Activated CD4-positive, CD25-positive, alpha-beta regulatory T cell (primary cell): Measurements from ENCODE around the gene EEFSEC.

Source experiments
- DNase-seq, 4 experiments: peaks; one replicate each; lab custom pipeline; 2025; lab: John Stamatoyannopoulos, UW

Gene EEFSEC

DNA sequence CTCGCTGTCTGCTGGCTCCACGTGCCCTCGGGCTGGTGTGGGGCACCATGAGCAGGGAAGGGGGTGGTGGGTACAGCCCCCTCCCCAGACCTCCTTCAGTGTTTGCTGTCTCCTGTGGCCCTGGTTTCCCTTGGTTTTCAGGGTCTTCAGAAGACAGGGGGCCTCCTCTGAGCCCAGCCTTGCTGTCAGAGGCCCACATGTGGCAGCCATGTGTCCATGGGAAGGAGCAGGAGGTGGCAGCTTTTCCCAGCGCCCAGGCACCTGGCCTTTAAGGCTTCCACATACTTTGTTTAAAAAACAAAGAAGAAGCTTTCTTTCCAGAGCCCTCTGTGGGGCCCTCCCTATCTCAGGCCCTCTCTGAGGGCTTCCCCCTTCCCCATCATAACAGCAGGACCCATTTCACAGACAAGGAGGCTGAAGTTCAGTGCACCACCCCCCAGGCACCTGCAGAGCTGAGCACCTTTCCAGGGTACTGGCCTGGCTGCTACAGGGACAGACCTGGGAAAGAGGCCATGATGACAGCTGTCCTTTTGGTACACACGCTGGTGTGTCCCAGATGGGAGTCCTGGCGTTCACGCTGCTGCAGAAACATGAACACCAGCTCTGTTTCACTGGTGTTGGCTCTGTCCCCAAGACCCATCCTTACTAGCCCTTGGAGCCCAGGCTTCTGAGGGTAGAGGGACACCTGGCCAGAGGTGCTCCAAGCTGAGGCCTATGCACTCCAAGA, 239.7 kb downstream of the EEFSEC start:
- DNase-seq: no peak

DNA sequence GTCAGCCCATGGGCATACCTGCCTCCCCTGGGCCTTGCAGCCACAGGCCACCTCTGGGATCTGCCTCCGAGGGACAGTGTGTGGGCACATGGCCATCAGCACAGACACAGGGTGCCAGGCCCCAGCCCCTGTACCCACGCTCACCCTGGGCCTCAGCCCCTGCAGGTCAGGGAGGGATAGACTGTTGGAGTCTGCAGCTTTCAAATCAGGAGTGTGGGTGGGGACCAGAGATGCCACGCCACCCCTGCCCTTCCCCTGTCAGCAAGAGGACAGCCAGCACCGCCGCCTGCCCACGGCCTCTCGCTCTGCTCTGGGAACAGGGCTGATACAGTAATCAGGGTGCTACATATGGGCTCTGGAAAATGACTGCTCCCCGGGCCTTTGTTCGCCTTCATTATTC, 240.8 kb downstream of the EEFSEC start:
- no peak for DNase-seq

DNA sequence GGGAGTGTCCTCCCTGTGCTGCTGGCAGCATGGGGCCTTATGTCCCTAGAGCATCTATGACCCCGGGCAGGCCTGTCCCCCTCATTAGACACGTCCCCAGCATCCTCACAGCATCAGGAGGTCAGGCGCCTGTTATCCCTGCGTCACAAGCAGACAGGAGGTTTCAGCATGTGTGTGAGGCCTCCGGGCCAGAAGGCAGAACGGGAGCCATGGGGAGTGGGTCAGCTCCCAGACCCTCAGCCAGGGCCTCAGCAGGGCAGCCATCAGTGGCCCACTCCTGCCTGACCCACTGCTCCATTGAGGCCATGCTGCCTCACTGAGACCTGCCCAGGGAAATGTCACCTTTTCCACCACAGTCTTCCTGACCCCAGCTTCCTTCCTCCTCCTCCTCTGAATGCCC, 241.8 kb downstream of the EEFSEC start:
- no peak for DNase-seq

DNA sequence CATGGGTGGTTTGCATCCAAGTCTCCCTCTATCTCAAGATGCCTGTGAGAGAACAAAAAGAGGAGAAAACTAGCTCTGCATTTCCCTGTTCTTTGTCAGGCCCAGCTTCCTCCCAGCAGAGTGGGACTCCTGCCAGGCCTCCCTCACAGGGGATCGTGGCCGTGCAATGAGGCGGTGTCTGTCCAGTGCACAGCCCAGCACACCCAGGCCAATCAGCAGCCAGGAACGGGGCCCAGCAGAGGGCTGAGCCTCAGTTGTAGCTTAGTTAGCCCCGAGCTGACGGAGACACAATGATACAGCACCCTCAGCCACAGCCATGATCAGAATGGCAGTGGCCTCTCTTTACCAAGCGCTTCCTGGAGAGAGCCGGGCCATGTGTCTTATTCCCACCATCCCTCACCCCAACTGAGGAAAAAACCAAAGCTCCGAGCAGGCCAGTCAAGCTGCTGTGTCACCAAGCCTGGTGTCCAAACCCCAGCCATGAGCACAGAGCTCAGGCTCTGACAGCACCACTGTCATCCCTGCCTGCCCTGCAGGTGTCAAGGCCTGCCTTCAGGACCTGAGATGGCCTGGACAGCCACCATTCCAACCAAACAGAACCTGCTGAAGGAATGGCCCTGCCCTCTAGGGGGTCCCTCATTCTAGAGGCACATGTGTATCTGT, 242.3 kb downstream of the EEFSEC start:
- no peak for DNase-seq

DNA sequence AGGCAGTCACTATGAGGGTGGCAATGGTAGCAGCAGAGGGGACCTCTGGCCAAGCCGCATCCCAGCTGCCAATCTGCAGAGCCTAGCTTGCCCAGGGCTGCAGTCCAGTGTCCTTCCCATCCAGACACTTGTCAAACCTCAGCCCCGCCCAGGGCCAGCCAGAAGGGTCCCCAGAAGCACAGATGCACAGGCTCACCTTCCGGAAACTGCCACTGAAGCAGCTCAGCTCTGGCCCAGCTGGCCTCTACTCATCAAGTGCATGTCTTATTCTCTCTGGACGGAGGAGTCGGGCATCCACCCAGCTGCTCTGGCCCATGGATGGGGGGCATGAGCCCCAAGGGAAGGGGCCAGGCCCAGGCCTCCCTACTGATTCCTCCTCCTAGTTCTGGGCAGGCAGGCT, 244.2 kb downstream of the EEFSEC start:
- no peak for DNase-seq

DNA sequence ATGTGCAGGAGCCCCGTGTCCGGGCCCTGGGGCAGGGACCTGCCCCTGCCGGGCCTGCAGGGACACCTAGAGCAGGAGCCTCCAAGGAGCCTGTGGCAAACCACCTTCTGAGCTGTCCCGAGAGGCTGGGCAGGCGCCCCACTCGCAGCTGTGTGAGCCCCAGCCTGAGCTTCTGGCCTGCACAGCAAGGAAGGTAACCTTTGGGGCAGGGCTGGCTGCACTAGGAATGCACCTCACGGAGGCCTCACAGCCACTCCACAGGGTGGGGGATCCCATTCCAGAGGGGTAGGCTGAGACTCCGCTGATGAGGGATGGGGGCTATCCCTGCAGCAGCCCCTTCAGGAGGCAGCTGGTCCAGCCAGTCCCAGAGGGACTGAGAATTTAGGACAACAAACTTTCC, 245.3 kb downstream of the EEFSEC start:
- no peak for DNase-seq

DNA sequence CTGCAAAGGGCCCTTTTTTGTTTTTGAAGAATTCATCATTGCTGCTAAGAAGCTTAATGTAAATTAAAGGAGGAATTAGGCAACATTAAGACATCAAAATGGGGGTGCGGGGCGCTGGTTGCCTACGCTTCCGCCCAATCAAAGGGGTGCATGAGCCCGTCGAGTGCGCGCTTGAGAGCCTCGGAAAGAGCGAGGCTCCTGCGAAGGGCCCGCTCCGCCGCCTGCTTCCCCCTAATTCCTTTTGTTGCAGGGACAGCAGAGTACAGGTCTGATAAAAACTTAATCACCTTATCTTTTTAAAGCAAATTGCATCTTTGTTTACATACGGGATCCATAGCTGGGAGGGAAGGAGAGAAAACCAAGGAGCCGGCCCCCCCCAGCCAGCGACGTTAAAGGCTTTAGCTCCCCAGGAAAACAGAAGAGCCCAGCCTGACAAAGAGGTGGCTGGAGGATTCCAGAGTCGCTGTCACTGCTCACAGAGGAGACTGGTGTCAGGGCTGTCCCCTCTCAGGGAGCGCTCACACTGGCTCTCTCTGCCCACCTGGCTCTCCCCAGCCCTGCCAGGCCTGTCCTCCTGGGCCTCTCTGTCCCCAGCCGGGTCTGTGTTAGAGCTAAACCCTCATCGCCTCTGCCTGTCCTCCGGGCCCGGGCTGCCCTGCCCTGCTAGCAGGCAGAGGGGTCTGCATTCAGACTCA, 246.1 kb downstream of the EEFSEC start:
- DNase-seq: no peak

DNA sequence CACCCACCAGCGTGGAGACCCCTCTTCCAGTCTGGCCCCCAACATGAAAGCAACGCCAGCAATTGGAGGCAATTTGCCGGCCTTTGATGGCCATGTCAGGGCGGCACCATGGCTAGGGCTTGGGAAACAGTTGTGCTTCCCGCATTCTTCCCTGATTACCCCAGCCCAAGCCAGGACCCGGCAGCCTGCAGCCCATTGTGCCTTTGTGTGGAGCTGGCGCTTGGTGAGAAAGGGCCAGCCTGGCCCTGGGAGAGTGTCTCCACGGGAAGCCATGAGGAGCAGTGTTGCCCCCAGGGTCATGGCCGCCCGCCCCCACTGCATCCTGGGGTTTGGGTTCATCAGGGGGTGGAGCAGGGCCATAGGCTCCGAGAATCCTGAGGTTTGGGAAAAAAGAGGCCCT, 247.4 kb downstream of the EEFSEC start:
- DNase-seq: no peak

DNA sequence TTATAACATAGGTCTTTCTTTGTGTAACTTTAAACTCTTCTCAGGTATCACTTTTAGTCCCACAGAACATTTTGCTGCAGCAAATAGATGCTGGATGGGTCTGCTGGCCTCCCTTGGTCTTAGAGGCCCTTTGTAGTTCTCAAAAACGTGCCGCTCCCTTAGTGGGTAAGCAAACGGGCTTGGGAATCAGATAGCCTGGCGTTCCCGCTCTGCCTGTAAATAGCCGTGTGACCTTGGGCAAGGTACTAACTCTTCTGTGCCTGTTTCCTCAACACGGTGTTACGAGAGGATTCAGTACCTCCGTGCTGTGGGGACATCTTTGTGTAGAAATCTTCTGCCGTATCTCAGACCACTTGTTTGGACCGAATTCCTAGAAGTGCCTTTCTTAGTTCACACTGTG, 249.0 kb downstream of the EEFSEC start:
- no peak for DNase-seq

DNA sequence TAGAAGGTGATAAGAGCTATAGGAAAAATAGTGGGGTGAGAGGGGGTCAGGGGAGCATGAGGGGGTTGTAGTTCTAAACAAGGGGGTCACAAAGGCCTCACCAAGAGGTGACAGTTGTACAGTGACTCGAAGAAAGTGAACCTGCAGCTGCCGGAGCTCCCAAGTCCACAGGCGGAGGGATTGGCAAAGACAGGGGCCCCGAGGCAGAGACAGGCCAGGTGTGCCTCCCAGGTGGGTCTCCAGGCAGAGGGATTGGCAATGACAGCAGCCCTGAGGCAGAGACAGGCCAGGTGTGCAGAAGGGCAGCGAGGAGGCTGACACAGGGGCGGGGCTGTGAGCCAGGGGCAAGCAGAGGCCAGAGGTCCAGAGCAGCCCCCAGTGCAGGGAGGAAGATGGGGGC, 249.7 kb downstream of the EEFSEC start:
- DNase-seq: no peak

DNA sequence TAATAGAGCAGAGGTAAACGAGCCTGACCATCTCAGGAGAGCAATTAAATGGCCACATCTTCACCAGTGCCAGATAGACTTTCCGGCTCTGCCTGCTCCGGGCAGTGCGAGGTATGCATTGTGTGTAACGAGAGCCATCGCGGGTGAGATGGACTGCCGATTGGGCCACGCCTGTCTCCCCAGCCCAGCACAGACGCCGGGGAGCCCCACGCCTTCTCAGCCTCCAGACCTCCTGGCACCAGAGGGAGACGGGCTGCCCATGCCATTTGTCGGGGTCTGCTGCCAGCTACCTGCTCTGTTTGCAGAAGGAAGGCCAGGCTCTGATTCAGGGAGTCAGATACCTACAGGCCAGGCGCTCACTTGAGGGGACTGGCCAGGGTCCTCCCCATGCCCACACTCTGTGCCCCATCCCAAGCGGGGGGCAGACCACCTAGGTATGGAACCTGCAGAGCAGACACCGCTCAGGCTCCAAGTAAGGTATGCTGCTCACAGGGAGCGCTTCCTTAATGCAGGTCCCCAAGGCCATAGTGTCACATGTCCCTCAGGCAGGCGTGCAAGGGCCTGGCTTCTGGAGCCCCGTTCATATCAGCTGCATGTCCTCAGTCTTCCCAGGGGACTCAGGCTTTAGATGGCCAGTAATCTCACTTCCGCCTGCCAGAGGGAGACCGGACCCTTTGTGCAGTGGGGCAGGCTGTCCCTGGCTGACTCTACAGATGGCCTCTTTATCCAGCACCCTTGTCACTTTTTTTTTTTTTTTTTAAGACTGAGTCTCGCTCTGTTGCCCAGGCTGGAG, 251.2 kb downstream of the EEFSEC start:
- no peak for DNase-seq

DNA sequence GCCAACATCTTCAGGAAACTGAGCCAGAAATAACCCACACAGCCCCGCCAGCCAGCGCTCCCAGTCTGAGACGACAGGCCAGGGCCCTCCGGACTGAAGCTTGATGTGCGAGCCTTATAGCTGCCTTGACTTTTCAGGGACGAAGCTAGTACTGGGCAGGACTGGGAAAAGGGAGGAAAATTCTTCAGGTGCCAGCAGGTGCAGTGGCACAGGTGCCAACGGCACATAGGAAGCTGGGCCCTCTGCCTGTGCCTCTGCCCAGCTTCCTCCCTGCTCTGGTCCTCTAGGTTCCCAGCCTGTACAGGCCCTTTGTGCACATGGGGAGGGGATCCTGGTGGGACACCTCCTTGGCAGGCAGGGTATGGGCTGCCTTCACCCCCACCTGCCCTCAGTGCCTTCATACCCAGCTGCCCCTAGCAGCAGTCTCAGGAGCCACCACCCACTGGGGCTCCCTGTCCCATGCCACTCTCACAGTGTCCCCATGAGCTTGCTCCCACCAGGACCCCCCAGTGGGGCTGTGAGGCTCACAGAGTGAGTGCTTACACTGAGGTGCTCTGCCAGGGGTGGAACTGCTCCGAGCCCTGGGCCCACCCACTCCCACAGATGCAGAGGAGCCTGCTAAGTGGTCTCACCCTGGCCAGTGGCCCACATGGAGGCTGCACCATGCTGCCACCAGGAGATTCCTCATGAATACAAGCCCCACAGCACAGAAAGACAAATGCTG, 252.4 kb downstream of the EEFSEC start:
- no peak for DNase-seq

DNA sequence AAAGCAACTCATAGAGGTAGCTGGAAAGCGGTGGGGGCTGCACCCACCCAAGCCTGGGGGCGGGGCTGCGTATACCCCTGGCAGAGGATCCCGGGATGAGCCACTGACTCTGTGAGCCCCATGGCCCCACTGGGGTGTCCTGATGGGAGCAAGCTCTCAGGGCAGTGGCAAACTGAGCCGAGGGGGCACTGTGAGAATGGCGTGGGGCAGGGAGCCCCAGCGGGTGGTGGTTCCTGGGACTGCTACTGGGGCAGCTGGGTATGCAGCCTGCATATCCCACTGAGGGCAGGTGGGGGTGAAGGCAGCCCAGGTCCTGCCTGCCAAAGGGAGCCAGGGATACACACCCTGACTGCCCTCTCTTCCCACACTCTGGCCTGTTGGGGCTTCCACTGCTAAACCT, 254.0 kb downstream of the EEFSEC start:
- no peak for DNase-seq

DNA sequence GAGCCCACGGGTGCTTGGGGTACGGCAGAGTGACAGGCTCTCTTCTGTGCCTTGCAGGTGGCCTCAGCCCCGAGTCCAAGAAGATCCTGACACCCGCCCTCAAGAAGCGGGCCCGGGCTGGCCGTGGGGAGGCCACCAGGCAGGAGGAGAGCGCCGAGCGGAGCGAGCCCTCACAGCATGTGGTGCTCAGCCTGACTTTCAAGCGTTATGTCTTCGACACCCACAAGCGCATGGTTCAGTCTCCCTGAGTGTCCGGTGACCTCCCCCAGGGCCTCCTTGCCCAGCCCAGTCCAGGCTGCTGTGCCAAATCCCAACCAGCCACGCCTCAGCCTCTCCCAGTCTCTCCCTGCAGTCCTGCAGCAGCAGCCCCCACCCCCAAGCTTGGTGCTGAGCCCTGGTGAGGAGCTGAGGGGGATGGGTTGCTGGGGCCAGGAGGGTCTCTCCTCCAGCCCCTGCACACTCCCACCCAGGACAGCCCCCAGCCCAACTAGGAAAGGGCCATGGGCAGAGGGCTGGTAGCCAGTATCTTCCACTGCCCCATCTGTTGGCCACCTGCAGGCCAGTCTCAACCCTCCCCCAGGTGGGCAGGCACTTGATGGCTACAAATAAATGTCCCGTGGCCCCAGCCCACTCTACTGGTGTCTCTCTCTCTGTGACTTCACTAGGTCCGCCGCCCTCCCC, 254.9 kb downstream of the EEFSEC start:
- DNase-seq: no peak

DNA sequence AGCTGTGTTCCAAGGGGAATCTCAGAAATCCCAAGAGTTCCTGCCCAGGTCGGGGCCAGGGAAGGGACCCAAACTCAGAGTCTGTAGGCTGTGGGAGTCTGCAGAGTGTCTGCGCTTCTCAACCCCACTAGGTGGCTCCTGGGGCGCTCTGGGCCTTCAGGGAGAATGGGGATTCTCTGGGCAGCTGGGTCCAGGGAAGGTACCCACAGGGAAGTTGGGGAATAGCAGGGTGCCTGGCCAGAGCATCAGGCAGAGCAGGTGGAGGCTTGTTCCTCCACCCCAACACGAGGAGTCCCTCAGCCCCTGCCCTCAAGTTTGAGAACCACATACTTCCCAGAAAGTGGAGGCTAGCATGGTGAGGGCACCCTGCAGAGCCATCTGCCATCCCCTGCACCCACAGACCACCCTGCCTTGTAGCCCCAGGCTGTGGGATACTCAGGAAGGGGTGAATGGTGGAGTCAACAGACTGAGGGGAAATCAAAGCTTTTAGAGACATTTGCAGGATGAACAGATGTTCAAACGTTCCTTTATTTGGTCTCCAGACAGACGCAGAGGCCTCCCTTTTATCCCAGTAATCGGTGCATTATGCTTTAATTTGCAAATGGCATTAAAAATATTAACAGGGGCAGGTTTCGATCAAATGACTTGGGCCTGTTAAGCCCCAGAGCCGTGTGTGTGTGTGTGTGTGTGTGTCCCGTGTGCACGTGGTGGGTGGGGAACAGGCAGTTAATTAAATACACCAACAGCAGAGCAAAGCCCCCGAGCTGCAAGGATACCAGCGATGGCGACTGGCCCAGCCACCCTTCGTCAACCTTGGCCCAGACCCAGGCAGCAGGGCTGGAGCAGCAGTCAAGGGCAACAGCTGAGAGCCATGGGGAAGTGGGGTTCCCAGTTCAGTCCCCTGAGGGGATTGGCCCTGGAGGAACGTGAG, 255.7 kb downstream of the EEFSEC start:
- no peak for DNase-seq

DNA sequence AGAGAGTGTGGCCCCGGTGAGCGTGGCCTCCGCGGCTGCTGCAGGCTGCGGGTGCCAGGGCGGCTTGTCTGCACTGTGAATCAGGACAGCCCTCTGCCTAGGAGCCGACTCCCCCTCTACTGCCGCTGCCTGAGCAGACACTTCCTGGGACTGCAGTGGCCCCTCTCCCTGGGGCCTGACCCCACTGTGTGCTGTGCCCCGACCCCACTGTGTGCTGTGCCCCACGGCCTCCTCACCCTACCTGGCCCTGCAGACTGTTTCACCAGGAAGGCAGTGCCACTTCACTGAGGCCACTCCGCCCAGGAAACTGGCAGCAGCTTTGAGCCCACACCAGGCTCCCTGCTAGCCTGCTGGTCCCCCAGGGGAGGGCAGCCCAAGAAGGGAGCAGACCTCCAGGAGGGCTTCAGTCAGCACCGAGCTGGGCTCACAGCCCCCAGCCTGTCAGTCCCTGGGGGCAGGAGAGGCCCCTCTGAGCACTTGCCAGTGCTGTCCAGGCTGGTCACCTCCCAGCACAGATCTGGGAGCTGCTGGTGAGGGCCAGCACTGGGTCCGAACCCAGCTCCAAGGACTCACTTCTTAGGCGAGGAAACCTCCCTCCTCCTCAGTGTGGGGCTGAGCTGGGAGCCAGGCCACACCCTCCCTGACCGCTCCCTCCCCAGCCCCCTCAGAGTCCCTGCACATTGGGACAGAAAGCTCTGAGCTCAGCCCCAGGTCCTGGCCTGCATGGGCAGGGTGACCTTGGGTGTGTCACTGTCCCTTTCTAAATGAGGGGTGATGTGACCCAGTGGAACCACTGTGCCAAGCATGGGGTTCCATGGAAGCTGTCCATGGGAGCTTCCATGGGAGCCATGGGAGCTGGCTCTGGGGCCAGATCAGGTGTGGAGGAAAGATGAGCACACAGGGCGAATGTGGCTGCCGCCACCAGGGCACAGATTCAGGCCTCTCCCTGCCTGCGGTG, 256.6 kb downstream of the EEFSEC start:
- DNase-seq: no peak

DNA sequence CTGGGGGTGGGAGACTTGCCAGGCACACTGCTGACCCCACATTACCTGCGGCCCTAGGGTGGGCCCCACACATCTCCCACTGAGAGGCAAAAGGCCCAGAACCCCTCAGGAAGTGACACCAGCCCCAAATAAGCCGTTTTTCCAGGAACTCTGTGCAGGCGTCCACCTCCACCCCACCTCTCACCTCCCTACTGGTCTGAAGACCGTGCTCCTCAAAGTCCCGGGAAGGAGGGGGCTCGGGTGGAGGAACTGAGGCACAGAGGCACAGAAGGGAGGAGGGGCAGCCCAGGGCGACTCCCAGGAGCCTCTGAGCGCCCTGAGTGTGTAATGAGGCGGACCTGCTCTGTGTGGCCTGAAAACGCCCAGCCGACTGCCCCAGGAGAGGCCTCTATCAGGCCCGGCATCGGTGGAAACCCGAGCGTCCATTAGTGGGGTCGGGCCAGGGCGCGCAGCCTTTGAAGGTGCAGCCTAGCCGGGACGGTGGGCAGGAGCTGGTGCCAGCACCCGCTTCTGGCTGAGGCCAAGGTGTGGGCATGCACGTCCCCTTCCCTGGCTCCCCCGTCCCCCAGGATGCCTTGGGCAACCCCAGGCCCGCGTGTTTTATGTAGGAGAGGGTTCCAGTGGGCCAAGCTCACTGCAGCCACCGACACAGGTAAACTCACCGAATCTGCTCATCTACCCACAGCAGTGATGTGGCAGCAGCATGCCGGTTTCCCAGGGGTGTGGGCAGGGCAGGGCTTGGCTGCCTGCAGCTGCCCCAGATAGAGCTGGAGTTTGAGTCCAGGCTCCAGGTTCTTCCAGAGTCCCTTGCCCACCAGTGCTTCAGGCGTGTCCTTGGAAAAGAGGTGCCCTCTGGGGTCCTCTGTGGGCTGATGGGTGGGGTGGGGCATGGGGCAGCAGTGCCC, 257.6 kb downstream of the EEFSEC start:
- DNase-seq: no peak

DNA sequence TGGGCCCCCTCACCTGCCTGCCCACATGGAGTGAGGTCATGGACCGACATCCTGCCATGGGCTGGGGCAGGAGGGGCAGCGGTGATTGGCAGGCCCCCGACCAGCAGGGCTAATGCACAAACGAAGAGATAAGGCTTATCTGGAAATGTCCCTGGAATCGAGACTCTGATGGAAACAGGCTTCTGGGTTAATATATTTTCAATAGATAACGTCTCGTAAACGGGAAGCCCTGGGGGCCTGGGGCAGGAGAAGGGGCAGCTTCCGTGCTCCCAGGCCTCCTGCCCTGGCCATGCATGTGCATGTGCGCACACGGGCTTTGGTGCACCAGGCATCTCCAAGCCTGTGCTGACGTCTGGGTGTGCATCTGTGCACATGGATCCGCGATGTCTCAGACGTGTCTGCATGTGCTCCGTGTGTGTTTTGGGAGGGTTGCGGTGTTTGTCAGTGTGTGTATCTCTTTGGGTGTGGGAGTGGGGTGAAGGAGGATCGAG, 258.3 kb downstream of the EEFSEC start:
- no peak for DNase-seq
